WTC11 (cell line): ENCODE results near the gene CWF19L2. TPM values are rescaled to one million over a fixed set of nuclear protein-coding genes. Genes with fewer than 3 reads are reported as not detected.

ENCODE experiments used
- ATAC-seq: fragments of 200-7000 bp; cut with Tn5 transposase; 2 replicates; pipeline ENCODE4 v1.10.0; 2021; ENCODE audit warnings: mild to moderate bottlenecking, moderate library complexity
- CTCF ChIA-PET: fragments of 300-600 bp; sonication (Branson Sonifier 250); formaldehyde crosslinking; loops from one replicate; lab custom pipeline; 2021; ENCODE audit warnings: antibody characterized with exemption; lab: Charles Lee
- POLR2A ChIA-PET: fragments of 350-600 bp; sonication (Branson Sonifier 250); formaldehyde crosslinking; loops from one replicate; lab custom pipeline; 2021; ENCODE audit warnings: antibody characterized with exemption; lab: Charles Lee
- DNase-seq: peaks from one replicate; pipeline ENCODE4 v3.0.0; 2021; ENCODE audit warnings: low spot score
- H3K27ac Mint-ChIP-seq: 2 replicates; pipeline ENCODE4 v1.8.0; 2021; ENCODE audit warnings: mixed read lengths
- H3K27me3 Mint-ChIP-seq: 2 replicates; pipeline ENCODE4 v1.8.0; 2021; ENCODE audit warnings: low read depth, mild to moderate bottlenecking, moderate library complexity, mixed read lengths
- H3K36me3 Mint-ChIP-seq: 2 replicates; pipeline ENCODE4 v1.8.0; 2021; ENCODE audit warnings: mixed read lengths
- H3K4me1 Mint-ChIP-seq: 2 replicates; pipeline ENCODE4 v1.8.0; 2022; ENCODE audit warnings: mixed read lengths
- H3K4me3 Mint-ChIP-seq: 2 replicates; pipeline ENCODE4 v1.8.0; 2021; ENCODE audit warnings: mild to moderate bottlenecking, moderate library complexity, mixed read lengths
- H3K9me3 Mint-ChIP-seq: 2 replicates; pipeline ENCODE4 v1.8.0; 2021; ENCODE audit warnings: mixed read lengths
- ATF1 ChIP-seq: sonication (generic); formaldehyde crosslinking; IDR thresholded peaks from 2 replicates; pipeline ENCODE4 v1.8.1; 2023; ENCODE audit warnings: mild to moderate bottlenecking, moderate library complexity, missing genetic modification reagents
- CREM ChIP-seq: sonication (generic); formaldehyde crosslinking; IDR thresholded peaks from 2 replicates; pipeline ENCODE4 v1.8.1; 2022; ENCODE audit warnings: mild to moderate bottlenecking, missing genetic modification reagents, moderate library complexity
- ELF4 ChIP-seq: sonication (generic); formaldehyde crosslinking; IDR thresholded peaks from 2 replicates; pipeline ENCODE4 v1.8.1; 2022; ENCODE audit warnings: low read depth, mild to moderate bottlenecking, moderate library complexity, missing genetic modification reagents
- ERG ChIP-seq: fragments of 250-450 bp; sonication (Bioruptor Pico); IDR thresholded peaks from 2 replicates; pipeline ENCODE4 v1.8.0; 2021; ENCODE audit warnings: mild to moderate bottlenecking
- HMGXB4 ChIP-seq: sonication (generic); formaldehyde crosslinking; IDR thresholded peaks from 2 replicates; pipeline ENCODE4 v1.8.1; 2023; ENCODE audit warnings: mild to moderate bottlenecking, moderate library complexity, missing genetic modification reagents
- IRF2 ChIP-seq: sonication (generic); formaldehyde crosslinking; IDR thresholded peaks from 2 replicates; pipeline ENCODE4 v1.8.0; 2022; ENCODE audit warnings: low read depth, missing genetic modification reagents, borderline replicate concordance
- MAX ChIP-seq: sonication (generic); formaldehyde crosslinking; IDR thresholded peaks from 2 replicates; pipeline ENCODE4 v1.8.0; 2022; ENCODE audit warnings: mild to moderate bottlenecking, missing genetic modification reagents
- NFYB ChIP-seq: sonication (generic); formaldehyde crosslinking; conservative IDR thresholded peaks from 2 replicates; pipeline ENCODE4 v1.8.0; 2022; ENCODE audit warnings: low read depth, missing genetic modification reagents
- NR2C2 ChIP-seq: sonication (generic); formaldehyde crosslinking; IDR thresholded peaks from 2 replicates; pipeline ENCODE4 v1.8.0; 2022; ENCODE audit warnings: mild to moderate bottlenecking, missing genetic modification reagents
- PRRX2 ChIP-seq: fragments of 250-450 bp; sonication (Bioruptor Pico); IDR thresholded peaks from 2 replicates; pipeline ENCODE4 v1.8.0; 2021; ENCODE audit warnings: mild to moderate bottlenecking
- TEAD4 ChIP-seq: sonication (generic); formaldehyde crosslinking; IDR thresholded peaks from 2 replicates; pipeline ENCODE4 v1.8.0; 2022; ENCODE audit warnings: mild to moderate bottlenecking, missing genetic modification reagents
- USF2 ChIP-seq: sonication (generic); formaldehyde crosslinking; IDR thresholded peaks from 2 replicates; pipeline ENCODE4 v1.8.1; 2023; ENCODE audit warnings: mild to moderate bottlenecking, missing genetic modification reagents, moderate library complexity
- ZBTB21 ChIP-seq: sonication (generic); formaldehyde crosslinking; IDR thresholded peaks from 2 replicates; pipeline ENCODE4 v1.8.1; 2023; ENCODE audit warnings: mild to moderate bottlenecking, missing genetic modification reagents, borderline replicate concordance
- ZBTB43 ChIP-seq: sonication (generic); formaldehyde crosslinking; IDR thresholded peaks from 2 replicates; pipeline ENCODE4 v1.8.1; 2023; ENCODE audit warnings: mild to moderate bottlenecking, missing genetic modification reagents
- ZMAT4 ChIP-seq: fragments of 250-450 bp; sonication (Bioruptor Pico); IDR thresholded peaks from 2 replicates; pipeline ENCODE4 v1.9.0; 2021; ENCODE audit warnings: mild to moderate bottlenecking
- ZNF317 ChIP-seq: sonication (generic); formaldehyde crosslinking; IDR thresholded peaks from 2 replicates; pipeline ENCODE4 v1.8.1; 2023; ENCODE audit warnings: low read depth, mild to moderate bottlenecking, moderate library complexity, missing genetic modification reagents, borderline replicate concordance
- ZNF416 ChIP-seq: fragments of 250-450 bp; sonication (Bioruptor Pico); IDR thresholded peaks from 2 replicates; pipeline ENCODE4 v1.9.0; 2021; ENCODE audit warnings: mild to moderate bottlenecking, inconsistent platforms
- ZNF425 ChIP-seq: fragments of 250-450 bp; sonication (Bioruptor Pico); conservative IDR thresholded peaks from 2 replicates; pipeline ENCODE4 v1.9.0; 2021; ENCODE audit warnings: mild to moderate bottlenecking
- total RNA-seq: library from RNA; stranded (reverse); gene quantifications from 3 replicates; pipeline ENCODE4 v1.2.3, GENCODE V29; 2021

The CWF19L2 gene
- total RNA-seq, 1 experiment from 2014 or later, result 16.2 TPM

- TF ChIP-seq MAX (no peak), PRRX2 (CRISPR knock-in tag) (no peak), ZNF416 (CRISPR knock-in tag) (no peak), CREM (CRISPR knock-in tag) (no peak)
Measured at GRCh38 chr11:107478922-107479321, 21.3 kb upstream of the CWF19L2 start (continued).

GRCh38 chr11:107477820-107478219 lies 20.2 kb upstream of the CWF19L2 start:
- ChIA-PET CTCF (no interaction called here), POLR2A (no interaction called here)
- TF ChIP-seq HMGXB4 (CRISPR knock-in tag), result no peak
- no peak for TF ChIP-seq ELF4 (CRISPR knock-in tag)
- TF ChIP-seq IRF2 (CRISPR knock-in tag), result no peak
- TF ChIP-seq ZBTB21 (CRISPR knock-in tag), result no peak
- TF ChIP-seq ZMAT4 (CRISPR knock-in tag), result no peak
- no peak for TF ChIP-seq NR2C2 (CRISPR knock-in tag)
- TF ChIP-seq ZBTB43 (CRISPR knock-in tag), result no peak
- TF ChIP-seq ZNF317 (CRISPR knock-in tag), result no peak
- TF ChIP-seq ZNF425 (CRISPR knock-in tag), result no peak
- TF ChIP-seq ERG (CRISPR knock-in tag), result no peak
- no peak for TF ChIP-seq USF2 (CRISPR knock-in tag)
- TF ChIP-seq TEAD4, result no peak
- no peak for TF ChIP-seq ATF1 (CRISPR knock-in tag)
- no peak for TF ChIP-seq NFYB (CRISPR knock-in tag)
- Mint-ChIP-seq H3K27me3 (no peaks in the 10 kb centered on the region), H3K36me3 (no peaks in the 10 kb centered on the region), H3K4me3 (no peak overlapping the region), H3K9me3 (no peaks in the 10 kb centered on the region), H3K27ac (no peak overlapping the region), H3K4me1 (no peaks in the 10 kb centered on the region)
- ATAC-seq, result no peak
- DNase-seq, result no peak
